Ishikawa (cell line): ENCODE data around the gene PEX12.

Source experiments
- CEBPB ChIP-seq: IDR thresholded peaks from 2 replicates; pipeline ENCODE4 v1.6.1; 2012
- CREB1 ChIP-seq: IDR thresholded peaks from 2 replicates; pipeline ENCODE4 v1.6.1; 2012; ENCODE audit warnings: low read depth
- EP300 ChIP-seq: IDR thresholded peaks from 2 replicates; pipeline ENCODE4 v1.6.1; 2012; ENCODE audit warnings: borderline replicate concordance
- FOXM1 ChIP-seq: IDR thresholded peaks from 2 replicates; pipeline ENCODE4 v1.6.1; 2012; ENCODE audit warnings: low read depth, borderline replicate concordance
- NFIC ChIP-seq: IDR thresholded peaks from 2 replicates; pipeline ENCODE4 v1.6.1; 2012
- RAD21 ChIP-seq: IDR thresholded peaks from 2 replicates; pipeline ENCODE4 v1.6.1; 2012; ENCODE audit warnings: low read depth
- REST ChIP-seq: IDR thresholded peaks from 2 replicates; pipeline ENCODE4 v1.6.1; 2012; ENCODE audit warnings: low read depth, mild to moderate bottlenecking
- TAF1 ChIP-seq: IDR thresholded peaks from 2 replicates; pipeline ENCODE4 v1.6.1; 2012; ENCODE audit warnings: low read depth, mild to moderate bottlenecking
- TCF12 ChIP-seq: IDR thresholded peaks from 2 replicates; pipeline ENCODE4 v1.6.1; 2012; ENCODE audit warnings: low read depth
- YY1 ChIP-seq: IDR thresholded peaks from 2 replicates; pipeline ENCODE4 v1.6.1; 2012; ENCODE audit warnings: low read depth
- TF ChIP-seq, protein P1 (sequence below): IDR thresholded peaks from 2 replicates; pipeline ENCODE4 v1.6.1; 2012

- TF ChIP-seq EP300 (no peak), REST (no peak), NFIC (no peak), RAD21 (no peak), TAF1 (no peak), CEBPB (no peak), TCF12 (no peak), CREB1 (no peak), YY1 (no peak), FOXM1 (no peak)
- TF ChIP-seq, protein P1, sequence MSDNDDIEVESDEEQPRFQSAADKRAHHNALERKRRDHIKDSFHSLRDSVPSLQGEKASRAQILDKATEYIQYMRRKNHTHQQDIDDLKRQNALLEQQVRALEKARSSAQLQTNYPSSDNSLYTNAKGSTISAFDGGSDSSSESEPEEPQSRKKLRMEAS, result no peak
These were observed 21.0 kb downstream of the PEX12 start for GRCh38 chr17:35557353-35557752.
